ENCODE measurements around the gene TEAD2. TPM values are rescaled to one million over a fixed set of nuclear protein-coding genes. Genes with fewer than 3 reads are reported as not detected.

The TEAD2 gene
- total RNA-seq, 1 experiment from 2014 or later: 56.2 TPM

DNA sequence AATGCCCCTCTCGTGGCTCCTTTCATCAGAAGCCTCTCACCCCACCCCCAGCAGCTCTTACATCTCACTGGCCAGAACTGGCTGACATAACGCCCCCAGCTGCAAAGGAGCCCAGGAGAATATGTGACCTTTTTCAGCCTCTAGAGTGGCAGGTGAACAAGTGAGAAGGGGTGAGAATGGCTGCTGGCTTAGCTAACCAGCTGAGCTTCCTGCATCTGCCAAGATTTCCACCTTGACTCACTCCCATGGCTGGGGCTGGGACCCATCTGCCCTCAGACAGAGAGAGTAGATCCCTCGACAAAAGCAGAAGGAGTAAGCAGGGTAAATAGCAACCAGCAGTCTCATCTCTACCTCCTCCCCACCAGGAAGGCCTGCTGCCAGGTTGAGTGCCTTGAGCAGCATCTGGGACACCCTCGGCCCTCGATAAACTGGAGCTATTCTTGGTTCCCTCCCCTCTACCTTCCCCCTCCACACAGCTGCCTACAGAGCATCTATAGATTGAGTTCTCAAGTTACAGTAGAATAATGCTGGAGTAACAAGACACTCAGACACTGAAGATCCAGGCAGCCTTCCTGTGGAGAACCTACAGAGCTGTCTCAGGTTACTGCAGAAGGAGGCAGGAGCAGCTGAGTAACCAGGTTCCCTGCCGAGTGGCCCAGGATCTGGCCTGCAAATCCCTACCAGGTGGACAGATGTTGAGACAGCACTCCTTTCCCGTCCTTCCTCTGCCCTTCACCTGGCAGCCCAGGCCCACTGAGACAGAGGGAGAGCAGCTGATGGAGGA is 41.4 kb upstream of the TEAD2 start:
- no peaks in the 10 kb centered on the region for H3K9me3 ChIP-seq (ENCODE audit: low read length)
- DNase-seq (peak; percentile 89), ATAC-seq (peak; percentile 99)
- H3K9ac ChIP-seq (ENCODE audit: low read length): no peak overlapping the region
- ChIA-PET CTCF (interaction anchor here (0.6 to 1.2 kb wide), 2 partner anchors 12 to 217 kb away, joined by 3 to 5 read pairs; no protein-coding TSS in a partner anchor), POLR2A (ENCODE audit: unreplicated experiment) (interaction anchor here (0.5 kb wide), 1 partner anchor 1890 kb away, joined by 53 read pairs; no protein-coding TSS in a partner anchor)
- H3K4me2 ChIP-seq (ENCODE audit: low read length): peak overlapping the region; percentile 71
- H3K79me2 ChIP-seq (ENCODE audit: low read length): no peaks in the 10 kb centered on the region
- no peaks in the 10 kb centered on the region for H3K36me3 ChIP-seq (ENCODE audit: low read depth, low read length)
- no peaks in the 10 kb centered on the region for H3K27me3 ChIP-seq (ENCODE audit: low read length)
- intact Hi-C loops (cut with micrococcal nuclease): no loop called here
- no peaks in the 10 kb centered on the region for H4K20me1 ChIP-seq (ENCODE audit: low read length)
- H2AFZ ChIP-seq (ENCODE audit: low read length): peak overlapping the region; percentile 77
- no peaks in the 10 kb centered on the region for H3F3A ChIP-seq (ENCODE audit: low read length, unreplicated experiment)
- TF ChIP-seq EZH2 (IDR thresholded peaks at IDR 0.05; ENCODE audit: low read length, unreplicated experiment): no peak
- TF ChIP-seq, protein P1, sequence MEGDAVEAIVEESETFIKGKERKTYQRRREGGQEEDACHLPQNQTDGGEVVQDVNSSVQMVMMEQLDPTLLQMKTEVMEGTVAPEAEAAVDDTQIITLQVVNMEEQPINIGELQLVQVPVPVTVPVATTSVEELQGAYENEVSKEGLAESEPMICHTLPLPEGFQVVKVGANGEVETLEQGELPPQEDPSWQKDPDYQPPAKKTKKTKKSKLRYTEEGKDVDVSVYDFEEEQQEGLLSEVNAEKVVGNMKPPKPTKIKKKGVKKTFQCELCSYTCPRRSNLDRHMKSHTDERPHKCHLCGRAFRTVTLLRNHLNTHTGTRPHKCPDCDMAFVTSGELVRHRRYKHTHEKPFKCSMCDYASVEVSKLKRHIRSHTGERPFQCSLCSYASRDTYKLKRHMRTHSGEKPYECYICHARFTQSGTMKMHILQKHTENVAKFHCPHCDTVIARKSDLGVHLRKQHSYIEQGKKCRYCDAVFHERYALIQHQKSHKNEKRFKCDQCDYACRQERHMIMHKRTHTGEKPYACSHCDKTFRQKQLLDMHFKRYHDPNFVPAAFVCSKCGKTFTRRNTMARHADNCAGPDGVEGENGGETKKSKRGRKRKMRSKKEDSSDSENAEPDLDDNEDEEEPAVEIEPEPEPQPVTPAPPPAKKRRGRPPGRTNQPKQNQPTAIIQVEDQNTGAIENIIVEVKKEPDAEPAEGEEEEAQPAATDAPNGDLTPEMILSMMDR (conservative IDR thresholded peaks at IDR 0.05; ENCODE audit: low read depth, low read length): no peak
- no peak for TF ChIP-seq EZH2phosphoT487 (IDR thresholded peaks at IDR 0.05; ENCODE audit: borderline replicate concordance, low read length)
- peak overlapping the region; percentile 29 for H3K27ac ChIP-seq (ENCODE audit: low read length)
- 0 out of 2 replicates have a peak overlapping the region, but pooled peaks have one; percentile 9 for H3K4me3 ChIP-seq (ENCODE audit: low read length)
- BruUV-seq (replicated peaks): no TSS peak
- H3K4me1 ChIP-seq (ENCODE audit: insufficient read depth, low read length): peaks cover 15% of the 10 kb centered on the region
- H3K9me2 ChIP-seq (replicated peaks; ENCODE audit: low read length): no peaks in the 10 kb centered on the region

DNA sequence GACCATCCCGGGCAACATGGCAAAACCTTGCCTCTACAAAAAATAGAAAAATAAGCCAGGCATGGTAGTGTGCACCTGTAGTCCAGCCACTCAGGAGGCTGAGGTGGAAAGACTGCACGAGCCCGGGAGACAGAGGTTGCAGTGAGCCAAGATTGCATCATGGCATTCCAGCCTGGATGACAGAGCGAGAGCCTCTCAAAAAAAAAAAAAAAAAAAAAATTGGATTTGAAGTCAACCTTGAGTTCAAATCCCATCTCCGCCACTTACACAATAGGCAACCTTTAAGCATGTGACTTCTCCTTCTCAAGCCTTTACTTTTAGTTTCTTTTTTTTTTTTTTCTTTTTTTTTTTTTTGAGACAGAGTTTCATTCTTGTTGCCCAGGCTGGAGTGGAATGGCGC is 37.8 kb upstream of the TEAD2 start:
- ChIA-PET CTCF (no interaction called here), POLR2A (ENCODE audit: unreplicated experiment) (no interaction called here)
- no peaks in the 10 kb centered on the region for H3K27me3 ChIP-seq (ENCODE audit: low read length)
- intact Hi-C loops (cut with micrococcal nuclease): no loop called here
- no peak overlapping the region for H2AFZ ChIP-seq (ENCODE audit: low read length)
- DNase-seq (no peak), ATAC-seq (no peak)
- H3K79me2 ChIP-seq (ENCODE audit: low read length): no peaks in the 10 kb centered on the region
- H3K9ac ChIP-seq (ENCODE audit: low read length): no peak overlapping the region
- no peaks in the 10 kb centered on the region for H3F3A ChIP-seq (ENCODE audit: low read length, unreplicated experiment)
- no peak for TF ChIP-seq EZH2 (IDR thresholded peaks at IDR 0.05; ENCODE audit: low read length, unreplicated experiment)
- TF ChIP-seq, protein P1 (conservative IDR thresholded peaks at IDR 0.05; ENCODE audit: low read depth, low read length): no peak
- TF ChIP-seq EZH2phosphoT487 (IDR thresholded peaks at IDR 0.05; ENCODE audit: borderline replicate concordance, low read length): no peak
- no peak overlapping the region for H3K4me2 ChIP-seq (ENCODE audit: low read length)
- no peaks in the 10 kb centered on the region for H3K9me3 ChIP-seq (ENCODE audit: low read length)
- no peaks in the 10 kb centered on the region for H3K36me3 ChIP-seq (ENCODE audit: low read depth, low read length)
- no peaks in the 10 kb centered on the region for H3K9me2 ChIP-seq (replicated peaks; ENCODE audit: low read length)
- peaks cover 15% of the 10 kb centered on the region for H3K4me1 ChIP-seq (ENCODE audit: insufficient read depth, low read length)
- no TSS peak for BruUV-seq (replicated peaks)
- H3K27ac ChIP-seq (ENCODE audit: low read length): no peak overlapping the region
- H4K20me1 ChIP-seq (ENCODE audit: low read length): no peaks in the 10 kb centered on the region
- H3K4me3 ChIP-seq (ENCODE audit: low read length): no peak overlapping the region

DNA sequence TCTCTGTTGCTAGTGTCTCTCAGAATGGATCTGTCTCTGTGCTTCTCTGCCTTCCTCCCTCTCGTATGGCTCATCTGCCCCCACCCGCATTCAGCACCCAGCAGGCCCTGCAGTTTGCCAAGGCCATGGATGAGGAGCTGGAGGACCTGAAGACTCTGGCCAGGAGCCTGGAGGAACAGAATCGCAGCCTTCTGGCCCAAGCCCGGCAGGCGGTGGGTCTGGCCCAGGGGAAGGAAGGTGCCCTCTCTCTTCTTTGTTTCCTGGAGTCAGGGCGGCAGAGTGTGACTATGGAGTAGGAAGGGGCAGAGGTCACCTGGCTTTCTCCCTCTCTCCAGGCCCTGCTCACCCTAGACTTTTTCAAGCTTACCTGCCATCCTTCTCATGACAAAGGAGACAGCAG is 36.7 kb upstream of the TEAD2 start:
- Histone ChIP-seq H3K79me2 (ENCODE audit: low read length) (no peaks in the 10 kb centered on the region), H3K36me3 (ENCODE audit: low read depth, low read length) (no peaks in the 10 kb centered on the region), H4K20me1 (ENCODE audit: low read length) (no peaks in the 10 kb centered on the region), H3K27me3 (ENCODE audit: low read length) (no peaks in the 10 kb centered on the region), H3K9ac (ENCODE audit: low read length) (no peak overlapping the region), H3K4me1 (ENCODE audit: insufficient read depth, low read length) (peaks cover 9% of the 10 kb centered on the region), H2AFZ (ENCODE audit: low read length) (no peak overlapping the region), H3F3A (ENCODE audit: low read length, unreplicated experiment) (no peaks in the 10 kb centered on the region), H3K9me3 (ENCODE audit: low read length) (no peaks in the 10 kb centered on the region), H3K27ac (ENCODE audit: low read length) (no peak overlapping the region), H3K4me3 (ENCODE audit: low read length) (no peak overlapping the region), H3K9me2 (replicated peaks; ENCODE audit: low read length) (no peaks in the 10 kb centered on the region), H3K4me2 (ENCODE audit: low read length) (no peak overlapping the region)
- POLR2A ChIA-PET (ENCODE audit: unreplicated experiment): no interaction called here
- no TSS peak for BruUV-seq (replicated peaks)
- no peak for DNase-seq
- no peak for ATAC-seq
- CTCF ChIA-PET: no interaction called here
- TF ChIP-seq EZH2phosphoT487 (IDR thresholded peaks at IDR 0.05; ENCODE audit: borderline replicate concordance, low read length): no peak
- TF ChIP-seq, protein P1 (conservative IDR thresholded peaks at IDR 0.05; ENCODE audit: low read depth, low read length): no peak
- no peak for TF ChIP-seq EZH2 (IDR thresholded peaks at IDR 0.05; ENCODE audit: low read length, unreplicated experiment)
- intact Hi-C loops (cut with micrococcal nuclease): no loop called here
